Gastroesophageal sphincter (tissue), 4 donors: ENCODE data around the gene TXNL4A. TPM values are rescaled to one million over a fixed set of nuclear protein-coding genes. Genes with fewer than 3 reads are reported as not detected.

Experiments used
- ATAC-seq: fragments of 150-250 bp; one replicate; pipeline ENCODE4 v1.9.1; 2016; ENCODE audit warnings: mild to moderate bottlenecking, moderate library complexity
- H3K27ac ChIP-seq, 4 donors: fragments of 200-600 bp; sonication (generic) in 3 of 4; 1 replicate in 3 of 4; 2 replicates in 1 of 4; pipeline ENCODE4 v1.5.1; 2016 to 2019
- H3K27me3 ChIP-seq: fragments of 200-600 bp; sonication (generic); one replicate; pipeline ENCODE4 v1.5.1; 2019
- H3K36me3 ChIP-seq, 2 donors: fragments of 200-600 bp; sonication (generic); one replicate each; pipeline ENCODE4 v1.5.1; 2019; ENCODE audit warnings: control low read depth in 1 of 2
- H3K4me1 ChIP-seq, 3 donors: fragments of 200-600 bp; sonication (generic); 1 replicate in 2 of 3; 2 replicates in 1 of 3; pipeline ENCODE4 v1.5.1; 2016 to 2019; ENCODE audit warnings: control low read depth in 2 of 3
- H3K4me3 ChIP-seq, 2 donors: fragments of 200-600 bp; sonication (generic); one replicate each; pipeline ENCODE4 v1.5.1; 2019; ENCODE audit warnings: mild to moderate bottlenecking in 1 of 2, moderate library complexity in 1 of 2
- H3K9me3 ChIP-seq, 3 donors: fragments of 200-600 bp; sonication (generic); one replicate each; pipeline ENCODE4 v1.5.1; 2017 to 2019; ENCODE audit warnings: control low read depth in 2 of 3
- CTCF ChIP-seq, 4 experiments: fragments of 200-600 bp in 2 of 4; fragments of 450-650 bp in 2 of 4; sonication (generic) in 1 of 4; IDR thresholded peaks; one replicate each; pipeline ENCODE4 v1.5.1; 2017 to 2019; ENCODE audit warnings: antibody characterized with exemption in 4 of 4, mild to moderate bottlenecking in 2 of 4, moderate library complexity in 2 of 4
- EP300 ChIP-seq: sonication (generic); formaldehyde crosslinking; IDR thresholded peaks from one replicate; pipeline ENCODE4 v1.6.1; 2017; ENCODE audit warnings: antibody characterized with exemption, mild to moderate bottlenecking
- POLR2A ChIP-seq, 2 donors: fragments of 450-650 bp; IDR thresholded peaks; one replicate each; pipeline ENCODE4 v1.6.1; 2017; ENCODE audit warnings: antibody characterized with exemption in 2 of 2, mild to moderate bottlenecking in 2 of 2, moderate library complexity in 1 of 2
- POLR2AphosphoS5 ChIP-seq: sonication (generic); formaldehyde crosslinking; IDR thresholded peaks from one replicate; pipeline ENCODE4 v1.6.1; 2017; ENCODE audit warnings: antibody characterized with exemption
- WGBS, 2 donors: methylation state at CpG; one replicate each; pipeline ENCODE4 v1.1.5; 2018; ENCODE audit warnings: low coverage in 1 of 2; 5-methylcytosine and 5-hydroxymethylcytosine counted together
- total RNA-seq, 4 donors: library from RNA; depleted of rRNA; stranded (reverse); fragments of >200 nt; gene quantifications; one replicate each; pipeline ENCODE4 v1.1.0, GENCODE V29; 2016

The TXNL4A gene
- total RNA-seq, 4 donors from 2014 or later, result 20.4 to 55.3 (median 39.6) TPM

GRCh38 chr18:79985172-79985571 is 3.2 kb downstream of the TXNL4A start:
- no peak overlapping the region for H3K4me3 ChIP-seq
- peaks cover 0 to 55% (median 15%) of the 10 kb centered on the region in 3 donors for H3K4me1 ChIP-seq
- H3K36me3 ChIP-seq, result peaks cover 0 to 25% of the 10 kb centered on the region in 2 donors
- no peaks in the 10 kb centered on the region for H3K9me3 ChIP-seq
- TF ChIP-seq POLR2AphosphoS5, result no peak
- TF ChIP-seq EP300, result no peak
- no peak for TF ChIP-seq CTCF (IDR thresholded peaks at IDR 0.05)
- TF ChIP-seq POLR2A (IDR thresholded peaks at IDR 0.05), result no peak
- whole genome bisulfite sequencing, 2 donors, result 81 to 88% methylated on average over 9 to 11 of the region's 12 CpGs
- no peaks in the 10 kb centered on the region for H3K27me3 ChIP-seq
- no peak overlapping the region for H3K27ac ChIP-seq
- ATAC-seq, result no peak

GRCh38 chr18:79983793-79984192 is 4.6 kb downstream of the TXNL4A start:
- WGBS, 2 donors, result 86 to 100% methylated on average over 1 to 7 of the region's 7 CpGs

GRCh38 chr18:79983253-79983652 is 5.1 kb downstream of the TXNL4A start:
- Histone ChIP-seq H3K27ac (no peak overlapping the region), H3K36me3 (peaks cover 0 to 25% of the 10 kb centered on the region in 2 donors), H3K4me3 (no peak overlapping the region), H3K9me3 (no peaks in the 10 kb centered on the region), H3K4me1 (peaks cover 0 to 58% (median 15%) of the 10 kb centered on the region in 3 donors), H3K27me3 (no peaks in the 10 kb centered on the region)
- 92 to 95% methylated on average over 4 of the region's 4 CpGs for WGBS, 2 donors
- TF ChIP-seq CTCF (IDR thresholded peaks at IDR 0.05), result no peak
- no peak for TF ChIP-seq EP300
- TF ChIP-seq POLR2A (IDR thresholded peaks at IDR 0.05), result no peak
- TF ChIP-seq POLR2AphosphoS5, result no peak
- no peak for ATAC-seq

More at GRCh38 chr18:79983793-79984192, 4.6 kb downstream of the TXNL4A start:
- no peak for TF ChIP-seq POLR2A (IDR thresholded peaks at IDR 0.05)
- no peak for TF ChIP-seq CTCF (IDR thresholded peaks at IDR 0.05)
- no peak for TF ChIP-seq POLR2AphosphoS5
- no peak for TF ChIP-seq EP300
- no peak overlapping the region for H3K4me3 ChIP-seq
- no peaks in the 10 kb centered on the region for H3K9me3 ChIP-seq
- H3K36me3 ChIP-seq, result peaks cover 0 to 25% of the 10 kb centered on the region in 2 donors
- H3K27ac ChIP-seq, result no peak overlapping the region
- peaks cover 0 to 58% (median 15%) of the 10 kb centered on the region in 3 donors for H3K4me1 ChIP-seq
- no peaks in the 10 kb centered on the region for H3K27me3 ChIP-seq
- no peak for ATAC-seq

- no peaks in the 10 kb centered on the region for H3K27me3 ChIP-seq
- no peak for TF ChIP-seq CTCF (IDR thresholded peaks at IDR 0.05)
- no peak for TF ChIP-seq EP300
- no peak for TF ChIP-seq POLR2AphosphoS5
- TF ChIP-seq POLR2A (IDR thresholded peaks at IDR 0.05), result no peak
- no peak overlapping the region for H3K27ac ChIP-seq
- peaks cover 0 to 25% of the 10 kb centered on the region in 2 donors for H3K36me3 ChIP-seq
- H3K4me1 ChIP-seq, result peaks cover 0 to 56% (median 15%) of the 10 kb centered on the region in 3 donors
- 75 to 92% methylated on average over 4 of the region's 6 CpGs for WGBS, 2 donors
- no peaks in the 10 kb centered on the region for H3K9me3 ChIP-seq
- no peak for ATAC-seq
- H3K4me3 ChIP-seq, result no peak overlapping the region
These were observed 5.6 kb downstream of the TXNL4A start for GRCh38 chr18:79982736-79983135.

GRCh38 chr18:79980585-79980984 is 7.8 kb downstream of the TXNL4A start:
- TF ChIP-seq EP300 (no peak), CTCF (IDR thresholded peaks at IDR 0.05) (no peak), POLR2A (IDR thresholded peaks at IDR 0.05) (no peak), POLR2AphosphoS5 (no peak)
- Histone ChIP-seq H3K4me1 (peaks cover 0 to 34% (median 3%) of the 10 kb centered on the region in 3 donors), H3K9me3 (no peaks in the 10 kb centered on the region), H3K4me3 (no peak overlapping the region), H3K27ac (no peak overlapping the region), H3K36me3 (peaks cover 0 to 28% of the 10 kb centered on the region in 2 donors), H3K27me3 (no peaks in the 10 kb centered on the region)
- ATAC-seq, result no peak
- WGBS, 2 donors, result 83% methylated on average over 11 to 13 of the region's 13 CpGs
